Lung microvascular endothelial cell (primary cell): ENCODE results near the gene FMO2. TPM values are rescaled to one million over a fixed set of nuclear protein-coding genes. Genes with fewer than 3 reads are reported as not detected.

Experiments used
- DNase-seq, 2 donors: peaks; one replicate each; pipeline versions ENCODE4 v3.0.0 to v3.0.0-alpha.2; 2010; ENCODE audit warnings: low read depth in 2 of 2
- total RNA-seq: library from RNA; depleted of rRNA; stranded (reverse); fragments of >200 nt; gene quantifications from 2 replicates; pipeline ENCODE4 v1.2.1, GENCODE V29; 2014

The FMO2 gene, protein sequence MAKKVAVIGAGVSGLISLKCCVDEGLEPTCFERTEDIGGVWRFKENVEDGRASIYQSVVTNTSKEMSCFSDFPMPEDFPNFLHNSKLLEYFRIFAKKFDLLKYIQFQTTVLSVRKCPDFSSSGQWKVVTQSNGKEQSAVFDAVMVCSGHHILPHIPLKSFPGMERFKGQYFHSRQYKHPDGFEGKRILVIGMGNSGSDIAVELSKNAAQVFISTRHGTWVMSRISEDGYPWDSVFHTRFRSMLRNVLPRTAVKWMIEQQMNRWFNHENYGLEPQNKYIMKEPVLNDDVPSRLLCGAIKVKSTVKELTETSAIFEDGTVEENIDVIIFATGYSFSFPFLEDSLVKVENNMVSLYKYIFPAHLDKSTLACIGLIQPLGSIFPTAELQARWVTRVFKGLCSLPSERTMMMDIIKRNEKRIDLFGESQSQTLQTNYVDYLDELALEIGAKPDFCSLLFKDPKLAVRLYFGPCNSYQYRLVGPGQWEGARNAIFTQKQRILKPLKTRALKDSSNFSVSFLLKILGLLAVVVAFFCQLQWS
- total RNA-seq = 0.20 TPM in 1 of 2 replicates, not detected in the other

DNA sequence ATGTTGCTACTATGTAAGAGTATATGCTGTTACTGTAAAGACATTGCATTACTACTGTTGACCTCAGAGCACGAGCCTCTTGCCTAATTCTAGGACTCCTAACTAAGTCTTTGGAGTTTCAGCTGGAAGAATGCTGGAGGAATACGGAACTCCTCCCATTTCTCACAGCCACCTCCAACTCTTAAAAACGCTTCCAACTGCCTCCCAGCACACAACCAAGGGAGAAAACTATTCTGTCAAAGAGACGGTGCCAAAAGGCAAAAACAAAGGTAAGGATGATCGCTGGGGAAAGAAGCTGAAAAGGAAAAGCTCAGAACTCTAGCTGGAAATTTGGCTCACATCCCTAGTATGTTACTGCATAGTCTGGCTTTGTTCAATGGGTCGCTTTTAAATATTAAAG lies at the start of gene FMO2:
Gene FMO2 (plus strand): TSS at position 210 of the 400 bp plus-strand sequence. CDS start 414 bp downstream, outside the sequence.
- DNase-seq = no peak

DNA sequence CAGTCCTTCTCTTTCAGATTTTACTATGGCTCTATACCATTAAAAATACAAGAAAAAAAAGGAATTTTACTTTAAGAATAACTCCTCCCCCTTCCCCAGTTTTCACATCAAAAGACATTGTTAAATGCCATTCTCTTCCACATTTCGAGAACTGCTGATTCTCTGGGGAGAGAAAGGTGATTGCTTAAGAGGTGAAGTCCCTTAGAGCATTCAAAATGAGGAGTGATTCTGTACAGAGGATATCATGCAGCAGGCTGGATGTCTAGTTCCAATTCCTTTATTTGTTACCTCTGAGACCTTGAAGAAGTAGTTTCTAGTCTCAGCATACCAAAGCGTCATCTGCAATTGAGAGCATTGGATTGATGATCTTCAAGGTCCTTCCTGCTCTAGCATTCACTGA lies 47.5 kb upstream of the FMO2 start:
- no peak for DNase-seq

DNA sequence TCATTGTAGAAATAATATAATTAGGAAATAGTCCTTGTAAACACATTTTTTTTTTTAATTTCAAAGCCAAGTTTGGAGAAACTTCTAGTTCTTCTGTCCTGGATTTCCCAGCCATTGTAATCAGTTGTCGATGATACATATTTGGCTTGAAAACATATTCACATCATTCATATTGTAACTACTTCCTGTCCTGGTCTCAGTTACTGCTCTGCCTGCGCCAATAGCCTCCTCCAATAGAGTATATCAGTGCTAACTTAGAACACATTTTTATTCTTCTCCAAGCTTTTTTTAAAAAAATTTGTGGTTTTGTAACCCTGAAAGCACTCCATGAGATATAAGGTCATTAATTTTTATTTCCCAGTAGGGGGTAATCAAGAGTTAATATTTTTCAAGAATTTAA lies 46.1 kb upstream of the FMO2 start:
- DNase-seq = peak; percentile 13 to 77

DNA sequence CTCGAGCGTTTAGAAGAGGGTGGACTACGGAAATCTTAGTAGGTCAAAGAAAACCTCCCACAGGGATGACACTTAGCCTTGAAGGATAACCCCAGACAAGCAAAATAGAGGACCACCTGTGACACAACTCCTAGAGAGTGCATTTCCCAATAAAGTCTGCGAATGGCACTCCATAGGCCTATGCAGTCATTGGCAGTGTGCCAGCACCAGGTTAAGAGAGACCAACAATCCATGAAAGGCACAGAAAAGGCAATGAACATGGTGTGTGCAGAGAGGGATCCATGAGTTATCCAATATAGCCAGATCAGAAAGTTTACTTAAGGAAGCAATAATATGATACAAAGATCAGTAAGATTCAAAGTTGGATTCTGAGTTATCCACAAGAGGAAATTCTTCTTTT lies 45.2 kb upstream of the FMO2 start:
- DNase-seq = peak in 1 of 2 donors; percentile 5

DNA sequence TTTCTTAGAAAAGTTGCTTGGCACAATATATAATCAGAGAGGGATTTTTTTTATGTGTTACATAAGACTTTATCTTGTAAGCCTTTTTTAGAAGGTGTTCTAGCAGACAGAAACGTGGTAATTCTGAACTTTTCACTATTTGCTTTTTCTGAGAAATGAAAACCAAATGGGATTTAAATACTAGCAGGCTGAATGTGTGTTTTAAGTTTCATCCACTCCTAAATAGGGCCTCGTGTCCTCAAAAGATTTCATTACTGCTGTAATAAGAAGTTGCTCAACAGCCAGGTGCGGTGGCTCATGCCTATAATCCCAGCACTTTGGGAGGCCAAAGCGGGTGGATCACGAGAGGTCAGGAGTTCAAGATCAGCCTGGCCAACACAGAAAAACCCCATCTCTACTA lies 44.7 kb upstream of the FMO2 start:
- no peak for DNase-seq

DNA sequence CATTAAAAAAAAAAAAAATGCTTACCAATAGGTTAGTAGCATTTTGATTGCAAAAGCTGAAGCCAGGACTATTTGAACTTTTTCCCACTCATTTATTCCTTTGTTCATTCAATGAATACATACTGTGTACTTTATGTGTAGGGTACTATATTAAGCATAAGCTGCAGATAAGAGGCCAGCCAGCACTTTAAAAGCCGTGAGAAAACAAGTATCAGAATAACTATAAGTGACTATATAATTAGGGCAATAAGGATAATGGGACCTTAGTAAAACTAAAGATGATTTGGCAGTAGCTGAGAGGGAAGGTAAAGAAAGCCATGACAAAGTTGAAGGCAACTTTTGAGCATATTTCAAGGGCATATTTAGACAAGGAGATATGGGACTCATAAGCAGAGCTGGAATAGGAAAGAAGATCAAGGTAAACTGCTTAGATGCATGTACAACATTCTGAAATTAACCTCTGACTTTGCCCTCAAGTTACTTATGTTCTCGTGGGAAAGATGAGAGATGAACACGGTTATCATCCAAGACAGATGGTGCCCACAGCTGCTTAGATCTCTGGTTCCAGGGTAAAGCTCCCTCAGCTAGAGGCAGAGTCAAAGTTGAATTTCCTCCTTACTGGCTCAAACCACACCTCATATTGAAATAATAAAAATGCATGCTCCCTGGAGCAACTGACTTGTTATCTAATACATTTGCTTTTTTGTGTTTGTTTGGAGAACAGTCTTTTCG lies 44.0 kb upstream of the FMO2 start:
- DNase-seq = peak; percentile 5 to 24

DNA sequence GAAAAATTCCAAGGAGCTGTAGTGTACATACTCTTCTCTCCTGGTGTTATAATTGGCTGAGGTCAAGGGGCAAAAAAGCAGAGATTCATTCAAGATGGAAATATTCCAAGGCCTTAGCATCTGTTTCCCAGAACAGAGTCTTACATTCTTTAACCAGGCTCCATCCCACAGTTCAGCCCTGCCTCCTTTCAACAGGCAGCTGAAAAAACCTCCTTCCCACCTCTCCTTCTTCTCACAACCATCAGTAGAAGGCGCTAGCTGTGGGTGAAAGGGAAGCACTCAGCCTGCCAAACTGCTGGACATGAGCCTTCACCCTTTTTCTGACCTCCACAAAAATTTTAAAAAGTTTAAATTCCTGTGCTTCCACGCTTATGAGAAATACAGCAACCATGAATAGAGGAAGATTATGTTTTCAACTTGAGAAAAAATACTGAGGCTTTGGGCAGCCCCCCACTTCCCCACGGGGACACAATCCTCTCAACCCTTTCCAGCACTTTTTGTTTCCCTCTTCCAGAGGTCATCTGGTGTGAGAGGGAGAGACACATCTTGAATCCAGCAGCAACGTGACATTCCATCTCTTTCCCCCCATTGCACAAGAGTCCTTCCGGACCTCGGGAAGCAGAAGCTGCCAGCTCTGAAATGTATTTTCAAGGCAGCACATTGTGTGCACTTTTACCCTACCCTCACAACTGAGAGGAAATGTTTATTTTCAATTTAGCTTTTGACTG lies 43.2 kb upstream of the FMO2 start:
- DNase-seq = peak; percentile 68 to 95

DNA sequence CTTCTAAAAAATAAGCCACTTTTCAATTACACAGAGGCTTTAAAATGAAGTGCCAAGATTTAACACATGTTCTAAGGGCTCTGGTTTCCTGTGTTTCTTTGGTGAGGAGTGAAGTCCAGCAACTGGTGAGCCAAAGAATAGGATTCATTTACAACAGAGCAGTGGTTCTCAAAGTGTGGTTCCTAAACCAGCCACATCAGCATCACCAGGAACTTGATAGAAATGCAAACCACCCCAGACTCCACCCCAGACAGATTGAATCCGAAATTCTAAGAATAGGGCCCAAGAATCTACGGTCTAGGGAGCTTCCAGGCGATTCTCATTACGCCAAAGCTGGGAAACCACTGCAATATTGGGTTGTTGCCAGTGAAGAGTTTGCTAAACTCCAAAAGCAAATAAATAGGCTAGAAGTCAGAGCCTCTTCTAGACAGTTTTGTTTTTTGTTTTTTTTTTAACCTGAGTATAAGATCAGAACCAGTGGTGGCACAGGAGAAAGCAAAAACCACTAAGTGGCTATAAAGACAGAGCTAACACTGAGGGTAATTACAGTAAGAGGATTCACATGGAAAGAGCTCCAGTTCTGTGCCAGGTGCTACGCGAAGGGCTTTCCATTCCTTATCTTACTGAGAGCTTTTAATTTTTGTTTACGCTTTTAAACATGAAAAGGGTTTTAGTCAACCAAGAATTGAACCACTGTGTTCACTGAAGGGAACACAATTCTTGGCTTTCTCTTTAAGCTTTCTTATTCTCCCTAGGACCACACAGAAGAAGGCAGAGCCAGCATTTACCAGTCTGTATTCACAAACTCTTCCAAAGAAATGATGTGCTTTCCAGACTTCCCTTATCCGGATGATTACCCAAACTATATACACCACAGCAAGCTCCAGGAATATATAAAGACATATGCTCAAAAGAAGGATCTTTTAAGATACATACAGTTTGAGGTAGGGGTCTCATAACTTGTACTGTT lies 42.4 kb upstream of the FMO2 start:
- no peak for DNase-seq

DNA sequence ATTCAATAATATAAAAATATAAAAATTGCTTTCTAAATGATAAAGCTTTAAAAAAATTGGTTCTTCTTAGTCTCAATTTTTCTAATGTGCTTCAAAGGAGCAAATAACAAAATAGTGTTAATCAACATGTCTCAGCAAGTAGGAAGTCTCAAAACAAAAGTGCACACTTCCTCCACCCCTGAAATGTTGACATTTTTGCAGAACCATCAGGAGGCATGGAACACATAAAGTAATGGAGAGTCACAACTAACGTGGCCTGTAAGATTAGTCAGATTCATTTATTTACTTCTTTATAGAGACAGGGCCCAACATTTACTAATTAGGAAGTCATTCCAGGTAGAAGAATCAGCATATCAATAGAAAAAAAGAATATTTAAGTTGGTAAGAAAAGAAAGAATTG lies 34.9 kb upstream of the FMO2 start:
- DNase-seq = no peak

DNA sequence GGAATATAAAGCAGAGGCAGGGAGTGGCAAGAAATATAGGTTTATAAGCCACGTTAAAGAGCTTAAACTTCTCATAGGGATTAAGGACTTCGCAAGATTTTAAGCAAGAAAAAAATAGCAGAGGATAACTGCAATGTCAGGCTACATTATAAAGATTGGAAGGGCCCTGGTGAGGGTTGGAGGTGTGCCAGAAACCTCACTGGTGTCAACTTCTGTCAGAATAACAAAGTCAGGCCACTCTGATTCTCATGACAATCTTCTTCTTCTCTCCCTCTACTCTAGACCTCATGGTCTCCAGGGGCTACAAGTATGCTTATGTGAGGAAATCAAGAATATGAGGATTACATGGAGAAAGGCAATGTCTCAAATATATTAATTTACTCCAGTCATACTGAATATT lies 32.6 kb upstream of the FMO2 start:
- DNase-seq = peak in 1 of 2 donors; percentile 35

DNA sequence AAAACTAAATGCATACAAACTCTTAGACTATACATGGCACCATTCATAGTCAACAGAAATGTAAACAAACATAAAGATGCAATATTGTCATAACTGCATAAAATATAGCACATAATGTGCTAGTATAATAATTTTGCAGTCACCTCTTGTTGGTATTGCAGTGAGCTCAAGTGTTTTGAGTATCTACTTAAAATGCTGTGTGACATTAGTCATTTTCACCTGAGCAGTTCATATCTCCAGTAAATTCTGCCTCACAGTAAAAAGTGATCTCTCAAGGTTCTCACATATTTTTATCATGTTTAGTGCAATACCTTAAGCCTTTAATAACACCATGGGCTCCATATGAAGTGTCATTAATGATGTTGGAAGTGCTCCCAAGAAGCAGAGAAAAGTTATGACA lies 29.6 kb upstream of the FMO2 start:
- DNase-seq = no peak

DNA sequence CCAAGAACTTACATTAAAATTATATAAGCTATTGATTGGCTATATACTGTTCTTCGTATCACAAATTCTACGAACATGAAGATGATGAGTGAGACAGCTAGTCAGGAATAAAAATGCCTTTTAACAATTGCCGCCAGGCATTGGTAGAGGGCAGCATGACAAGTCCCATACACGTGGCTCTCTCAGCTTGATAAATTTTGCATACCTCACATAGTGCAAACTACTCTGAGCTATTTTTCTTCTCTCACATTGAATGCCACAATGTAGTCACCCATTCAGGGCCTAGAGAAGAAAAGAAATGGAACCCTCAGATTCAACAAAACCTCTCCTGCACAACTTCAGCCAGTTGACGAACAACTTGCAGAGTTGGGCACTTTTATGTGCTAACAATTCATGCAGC lies 27.0 kb upstream of the FMO2 start:
- no peak for DNase-seq

DNA sequence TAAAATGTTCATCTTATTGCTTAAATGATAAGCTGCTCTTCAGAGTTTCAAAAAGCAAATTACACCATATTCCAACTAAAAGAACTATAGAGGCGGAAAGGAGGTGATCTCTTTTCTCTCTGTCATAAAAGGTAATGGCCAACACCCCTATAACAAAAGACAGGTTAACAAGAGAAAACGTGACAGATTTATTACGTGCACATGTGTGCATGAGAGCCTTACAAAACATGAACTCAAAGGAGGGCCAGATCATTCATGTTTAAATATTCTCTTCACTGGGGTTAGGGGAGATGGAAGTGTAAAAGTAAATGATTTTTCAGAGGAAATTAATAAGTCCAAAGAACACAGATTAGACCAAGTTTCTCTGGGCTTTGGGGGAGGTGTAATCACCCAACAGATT lies 26.5 kb upstream of the FMO2 start:
- DNase-seq = no peak

DNA sequence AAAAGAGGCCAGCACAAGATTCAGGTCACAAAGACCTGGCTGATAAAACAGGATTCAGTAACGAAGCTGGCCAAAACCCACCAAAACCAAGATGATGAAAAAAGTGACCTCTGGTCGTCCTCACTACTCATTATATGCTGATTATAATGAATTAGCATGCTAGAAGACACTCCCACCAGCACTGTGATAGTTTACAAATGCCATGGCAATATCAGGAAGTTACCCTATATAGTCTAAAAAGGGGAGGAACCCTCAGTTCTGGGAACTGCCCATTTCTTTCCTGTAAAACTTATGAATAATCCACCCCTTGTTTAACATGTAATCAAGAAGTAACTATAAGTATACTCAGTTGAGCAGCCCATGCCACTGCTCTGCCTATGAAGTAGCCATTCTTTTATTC lies 26.0 kb upstream of the FMO2 start:
- no peak for DNase-seq

DNA sequence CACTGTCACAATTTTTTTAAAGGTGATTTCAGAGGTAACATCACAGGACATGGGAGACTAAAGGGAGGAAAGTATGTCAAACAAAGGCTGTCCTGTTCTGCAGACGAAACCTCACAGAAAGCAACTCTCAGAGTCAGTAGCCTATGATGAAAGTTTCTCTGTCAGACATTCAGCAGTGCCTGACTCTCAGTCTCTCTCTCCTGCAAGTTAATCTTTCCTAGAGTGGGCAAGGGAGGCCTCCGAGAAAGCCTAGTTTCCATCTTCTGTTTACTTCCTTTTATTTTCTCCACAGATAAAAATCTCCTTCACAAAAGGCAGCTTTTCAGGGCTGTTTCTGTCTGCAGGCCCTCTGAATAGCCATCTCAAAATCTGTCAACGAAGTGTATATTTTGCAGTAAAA lies 24.9 kb upstream of the FMO2 start:
- DNase-seq = no peak

DNA sequence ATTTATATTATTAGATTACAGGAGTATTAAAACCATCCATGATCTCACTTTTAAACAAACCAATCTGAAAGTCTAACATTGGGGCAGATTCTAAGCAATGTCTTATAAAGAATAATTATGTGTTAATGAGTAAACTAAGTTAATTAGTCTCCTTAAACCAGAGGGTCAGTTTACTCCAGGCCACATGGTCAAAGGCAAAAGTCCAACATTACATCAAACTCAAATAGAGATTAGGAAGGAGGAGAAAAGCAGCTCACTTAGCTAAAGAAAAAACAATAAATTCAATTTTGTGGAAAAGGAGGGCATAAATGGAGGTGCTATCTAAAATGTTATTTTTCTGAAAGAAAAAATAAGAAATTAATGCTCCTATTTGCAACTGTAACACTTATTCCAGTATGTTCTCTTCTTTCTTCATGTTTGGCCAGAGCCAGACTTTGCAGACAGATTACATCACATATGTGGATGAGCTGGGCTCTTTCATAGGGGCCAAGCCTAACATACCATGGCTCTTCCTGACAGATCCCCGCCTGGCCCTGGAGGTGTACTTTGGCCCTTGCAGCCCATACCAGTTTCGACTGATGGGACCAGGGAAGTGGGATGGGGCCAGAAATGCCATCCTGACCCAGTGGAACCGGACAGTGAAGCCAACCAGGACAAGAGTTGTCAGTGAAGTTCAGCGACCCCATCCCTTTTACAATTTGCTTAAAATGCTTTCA lies 24.3 kb upstream of the FMO2 start:
- DNase-seq = no peak

DNA sequence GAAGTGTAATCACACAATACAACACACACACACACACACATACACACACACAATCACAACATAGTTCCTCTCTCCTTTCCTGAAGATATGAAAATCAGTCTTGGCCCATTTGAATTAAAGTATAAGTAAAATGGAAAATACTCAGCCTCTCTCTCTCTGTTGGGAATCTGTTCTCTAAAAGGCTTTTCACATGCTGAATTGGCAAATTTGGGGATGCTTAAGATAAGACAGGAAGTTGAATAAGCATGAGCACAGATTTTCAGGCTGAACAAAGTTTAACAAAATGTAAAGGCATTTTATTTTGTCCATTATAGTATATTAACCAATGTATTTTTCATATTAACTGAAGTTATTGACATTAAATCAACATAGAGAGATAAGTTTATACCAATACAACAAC lies 23.7 kb upstream of the FMO2 start:
- no peak for DNase-seq

DNA sequence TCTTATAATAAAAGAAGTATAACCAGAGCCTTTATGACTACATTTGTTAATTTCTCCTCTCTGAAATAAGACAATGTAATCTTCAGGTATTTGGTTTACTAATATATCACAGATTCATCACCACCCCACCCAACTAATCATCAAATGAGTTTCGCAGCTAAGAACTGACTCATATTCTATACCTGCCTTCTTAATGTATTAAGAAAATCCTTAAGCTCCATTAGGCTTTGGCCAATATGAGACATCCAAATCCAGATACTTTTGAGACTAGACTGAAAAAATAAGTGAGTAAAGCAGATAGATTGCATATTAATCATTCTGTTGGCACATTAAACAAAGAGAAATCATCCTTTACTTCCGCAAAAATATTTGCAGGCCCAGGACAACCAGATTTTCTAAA lies 18.7 kb upstream of the FMO2 start:
- no peak for DNase-seq

DNA sequence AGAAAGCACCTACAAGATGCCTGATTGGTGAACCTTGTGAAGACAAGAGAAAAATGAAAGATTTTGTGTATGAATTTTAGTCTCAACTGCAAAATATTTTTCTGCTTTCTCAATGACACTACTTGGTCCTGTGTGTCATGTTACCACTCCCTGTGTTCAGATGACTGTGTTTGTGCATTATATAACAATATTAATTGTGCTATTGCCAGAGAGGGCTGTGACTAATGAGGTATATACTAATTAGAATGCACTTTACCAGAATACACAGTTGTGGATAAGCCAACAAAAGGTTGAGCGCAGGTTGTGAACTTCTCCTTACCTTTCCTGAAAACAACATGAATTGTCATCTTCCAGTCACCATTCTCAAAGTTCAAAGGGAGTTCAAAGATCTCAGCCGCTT lies 17.3 kb upstream of the FMO2 start:
- DNase-seq = no peak

DNA sequence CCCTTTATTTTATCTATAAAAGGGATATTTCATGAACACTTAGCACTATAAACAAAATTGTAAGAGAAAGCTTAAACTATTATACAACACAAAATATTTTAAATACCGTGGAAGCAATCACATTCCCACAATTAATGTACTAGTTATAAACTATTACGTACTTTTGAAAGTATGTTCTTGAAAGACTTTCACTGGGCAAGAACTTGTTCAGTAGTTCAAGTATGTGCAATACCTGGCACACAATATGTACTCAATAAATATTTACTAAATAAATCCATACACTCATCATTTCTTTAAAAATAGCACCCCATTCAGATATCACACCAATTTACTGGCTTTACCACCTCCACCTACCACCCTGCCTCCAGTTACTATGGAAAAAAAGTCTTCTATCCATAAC lies 12.6 kb upstream of the FMO2 start:
- no peak for DNase-seq
